Activated B cell treated with CpG ODN at 0.5 μM for 24 hours (primary cell): Measurements from ENCODE around the gene ASIC4. TPM values are rescaled to one million over a fixed set of nuclear protein-coding genes. Genes with fewer than 3 reads are reported as not detected.

Experiments
- ATAC-seq: fragments of 200-7000 bp; cut with Tn5 transposase; one replicate; pipeline ENCODE4 v1.10.0; 2021; ENCODE audit warnings: low read depth, mild to moderate bottlenecking, moderate library complexity
- CTCF ChIA-PET: fragments of 350-600 bp; sonication (Branson Sonifier 250); formaldehyde crosslinking; loops from one replicate; lab custom pipeline; 2021; ENCODE audit warnings: antibody characterized with exemption; lab: Charles Lee
- POLR2A ChIA-PET: fragments of 350-600 bp; sonication (Branson Sonifier 250); formaldehyde crosslinking; loops from one replicate; lab custom pipeline; 2021; ENCODE audit warnings: antibody characterized with exemption; lab: Charles Lee
- DNase-seq: peaks from one replicate; pipeline ENCODE4 v3.0.0; 2022
- H3K27ac Mint-ChIP-seq: one replicate; pipeline ENCODE4 v1.8.0; 2020; ENCODE audit warnings: mixed read lengths
- H3K27me3 Mint-ChIP-seq: one replicate; pipeline ENCODE4 v1.8.0; 2021; ENCODE audit warnings: mixed read lengths
- H3K36me3 Mint-ChIP-seq: one replicate; pipeline ENCODE4 v1.8.0; 2021; ENCODE audit warnings: low read depth, mixed read lengths
- H3K4me1 Mint-ChIP-seq: one replicate; pipeline ENCODE4 v1.8.0; 2021; ENCODE audit warnings: mixed read lengths
- H3K4me3 Mint-ChIP-seq: one replicate; pipeline ENCODE4 v1.8.0; 2020; ENCODE audit warnings: mild to moderate bottlenecking, mixed read lengths
- H3K9me3 Mint-ChIP-seq: one replicate; pipeline ENCODE4 v1.8.0; 2020; ENCODE audit warnings: mixed read lengths
- CTCF ChIP-seq: fragments of 200-600 bp; IDR thresholded peaks from one replicate; pipeline ENCODE4 v1.8.0; 2022; ENCODE audit warnings: antibody characterized with exemption, mild to moderate bottlenecking
- intact Hi-C: fragments of 100-400 bp; cut with micrococcal nuclease; formaldehyde crosslinking; loops from one replicate; pipeline ENCODE4 v1.15.1; 2024
- total RNA-seq: library from RNA; stranded (reverse); gene quantifications from 2 replicates; pipeline ENCODE4 v1.2.3, GENCODE V29; 2022

Gene ASIC4
- total RNA-seq, 1 donor from 2014 or later: not detected

DNA sequence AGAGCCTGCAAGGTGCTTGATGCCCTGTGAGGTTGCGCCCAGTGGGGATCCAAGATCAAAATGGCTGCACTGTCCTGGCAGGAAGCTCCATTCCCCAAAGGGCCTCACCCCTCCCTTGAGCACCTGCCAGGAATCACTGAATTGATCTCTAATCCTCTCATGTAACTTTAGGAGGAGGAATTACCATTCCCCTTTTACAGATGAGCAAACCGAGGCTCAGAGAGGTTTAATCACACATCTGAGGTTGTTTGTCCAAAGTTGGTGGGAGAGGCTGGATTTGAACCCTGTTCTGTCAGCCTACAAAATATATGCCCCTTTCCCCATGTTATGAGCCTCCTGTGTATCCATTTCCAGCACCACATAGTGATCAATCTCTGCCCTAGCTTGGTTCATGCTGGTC is 10.5 kb downstream of the ASIC4 start:
- TF ChIP-seq CTCF: no peak
- intact Hi-C loops: no loop called here
- no peaks in the 10 kb centered on the region for H3K36me3 Mint-ChIP-seq
- no peaks in the 10 kb centered on the region for H3K9me3 Mint-ChIP-seq
- no peak overlapping the region for H3K27ac Mint-ChIP-seq
- ATAC-seq (no peak), DNase-seq (no peak)
- no peak overlapping the region for H3K4me3 Mint-ChIP-seq
- peaks cover 73% of the 10 kb centered on the region for H3K27me3 Mint-ChIP-seq
- POLR2A ChIA-PET: no interaction called here
- peaks cover 17% of the 10 kb centered on the region for H3K4me1 Mint-ChIP-seq
- CTCF ChIA-PET: interaction anchor here (1.1 kb wide), 1 partner anchor 114 kb away, joined by 3 read pairs; no protein-coding TSS in a partner anchor

GRCh38 chr2:219525533-219526232 is 11.4 kb downstream of the ASIC4 start:
- DNase-seq (no peak), ATAC-seq (no peak)
- Mint-ChIP-seq H3K27ac (no peak overlapping the region), H3K27me3 (peaks cover 73% of the 10 kb centered on the region), H3K36me3 (no peaks in the 10 kb centered on the region), H3K4me3 (no peak overlapping the region), H3K4me1 (peaks cover 17% of the 10 kb centered on the region), H3K9me3 (no peaks in the 10 kb centered on the region)
- CTCF ChIA-PET: interaction anchor here (1.1 kb wide), 1 partner anchor 115 kb away, joined by 3 read pairs; no protein-coding TSS in a partner anchor
- POLR2A ChIA-PET: no interaction called here
- intact Hi-C loops: no loop called here
- TF ChIP-seq CTCF: no peak

GRCh38 chr2:219526320-219527075 is 12.2 kb downstream of the ASIC4 start:
- H3K27me3 Mint-ChIP-seq: peaks cover 73% of the 10 kb centered on the region
- no peak overlapping the region for H3K4me3 Mint-ChIP-seq
- peaks cover 13% of the 10 kb centered on the region for H3K4me1 Mint-ChIP-seq
- no peaks in the 10 kb centered on the region for H3K9me3 Mint-ChIP-seq
- CTCF ChIA-PET: interaction anchor here (5.9 kb wide), 1 partner anchor 124 kb away, joined by 82 read pairs; no protein-coding TSS in a partner anchor
- intact Hi-C loops: no loop called here
- ATAC-seq: no peak
- POLR2A ChIA-PET: no interaction called here
- DNase-seq: no peak
- TF ChIP-seq CTCF: no peak
- H3K27ac Mint-ChIP-seq: no peak overlapping the region
- no peaks in the 10 kb centered on the region for H3K36me3 Mint-ChIP-seq

DNA sequence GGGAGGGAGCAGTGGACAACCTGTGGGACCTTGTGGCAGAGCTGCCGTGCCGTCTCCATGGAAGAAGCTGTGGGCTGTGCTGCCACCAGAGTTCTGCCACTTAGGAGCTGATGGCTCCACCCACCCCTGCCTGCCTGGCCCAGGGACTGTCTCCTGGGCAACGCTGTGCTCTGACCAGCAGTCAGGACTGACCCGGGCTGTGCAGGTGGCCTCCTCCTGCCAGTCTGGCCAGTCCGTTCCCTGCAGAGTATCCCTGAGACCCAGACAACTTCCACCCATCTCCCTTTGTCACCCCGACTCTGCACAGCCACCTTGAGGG is 12.8 kb downstream of the ASIC4 start:
- Mint-ChIP-seq H3K9me3 (no peaks in the 10 kb centered on the region), H3K4me3 (no peak overlapping the region), H3K27ac (no peak overlapping the region), H3K36me3 (no peaks in the 10 kb centered on the region), H3K4me1 (peaks cover 8% of the 10 kb centered on the region), H3K27me3 (peaks cover 71% of the 10 kb centered on the region)
- ATAC-seq (no peak), DNase-seq (no peak)
- TF ChIP-seq CTCF: no peak
- ChIA-PET CTCF (interaction anchor here (1.7 to 5.9 kb wide), 2 partner anchors 32 to 124 kb away, joined by 10 to 82 read pairs; a partner anchor contains a TSS), POLR2A (no interaction called here)
- intact Hi-C loops: no loop called here

- peaks cover 7% of the 10 kb centered on the region for H3K4me1 Mint-ChIP-seq
- CTCF ChIA-PET: interaction anchor here (1.0 to 5.9 kb wide), 3 partner anchors 32 to 125 kb away, joined by 3 to 82 read pairs (median 10); a partner anchor contains a TSS
- TF ChIP-seq CTCF: no peak
- H3K27ac Mint-ChIP-seq: no peak overlapping the region
- no peak for ATAC-seq
- POLR2A ChIA-PET: no interaction called here
- DNase-seq: no peak
- intact Hi-C loops: no loop called here
- H3K4me3 Mint-ChIP-seq: no peak overlapping the region
- no peaks in the 10 kb centered on the region for H3K36me3 Mint-ChIP-seq
- peaks cover 70% of the 10 kb centered on the region for H3K27me3 Mint-ChIP-seq
- H3K9me3 Mint-ChIP-seq: no peaks in the 10 kb centered on the region
These were observed 13.2 kb downstream of the ASIC4 start for GRCh38 chr2:219527472-219527871.
